Measurements from ENCODE around the gene HDGF.

HDGF gene

DNA sequence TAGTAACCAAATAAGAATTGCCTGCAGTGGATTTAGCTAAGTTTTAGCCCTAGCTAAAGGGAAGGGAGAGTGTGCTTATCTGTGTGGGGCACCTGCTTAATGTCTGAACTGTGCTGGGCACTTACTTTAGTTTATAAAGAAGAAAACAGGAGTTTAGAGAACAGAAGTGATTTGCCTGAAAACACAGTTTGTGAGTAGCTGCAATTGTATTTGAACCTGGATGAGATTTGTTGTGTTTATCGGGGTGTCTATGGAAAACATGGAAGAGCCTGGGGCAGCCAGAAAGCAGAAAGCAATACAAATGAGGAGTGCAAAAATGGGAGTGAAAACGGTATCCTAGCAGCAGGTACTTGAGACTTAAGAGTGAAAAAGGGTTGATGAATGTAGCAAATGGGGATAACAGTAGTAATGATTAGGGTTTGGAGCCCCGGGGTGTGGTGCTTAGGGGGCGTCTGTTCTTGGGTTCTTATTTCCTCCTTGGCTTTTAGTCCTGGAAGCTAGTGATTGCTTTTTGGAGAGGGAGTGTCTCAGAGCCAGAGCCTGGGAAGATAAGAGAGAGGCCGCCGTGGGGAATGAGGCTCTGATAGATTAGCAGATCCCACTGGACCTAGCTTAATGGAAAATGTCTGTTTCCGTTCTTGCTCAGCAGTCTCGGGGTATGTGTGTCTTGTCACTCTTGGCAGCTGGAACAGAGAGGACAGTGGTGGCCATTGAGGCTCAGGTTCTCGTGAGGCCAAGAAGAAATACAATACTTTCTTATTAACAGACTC is 21.4 kb upstream of the HDGF start:
- TF ChIP-seq, protein P1, sequence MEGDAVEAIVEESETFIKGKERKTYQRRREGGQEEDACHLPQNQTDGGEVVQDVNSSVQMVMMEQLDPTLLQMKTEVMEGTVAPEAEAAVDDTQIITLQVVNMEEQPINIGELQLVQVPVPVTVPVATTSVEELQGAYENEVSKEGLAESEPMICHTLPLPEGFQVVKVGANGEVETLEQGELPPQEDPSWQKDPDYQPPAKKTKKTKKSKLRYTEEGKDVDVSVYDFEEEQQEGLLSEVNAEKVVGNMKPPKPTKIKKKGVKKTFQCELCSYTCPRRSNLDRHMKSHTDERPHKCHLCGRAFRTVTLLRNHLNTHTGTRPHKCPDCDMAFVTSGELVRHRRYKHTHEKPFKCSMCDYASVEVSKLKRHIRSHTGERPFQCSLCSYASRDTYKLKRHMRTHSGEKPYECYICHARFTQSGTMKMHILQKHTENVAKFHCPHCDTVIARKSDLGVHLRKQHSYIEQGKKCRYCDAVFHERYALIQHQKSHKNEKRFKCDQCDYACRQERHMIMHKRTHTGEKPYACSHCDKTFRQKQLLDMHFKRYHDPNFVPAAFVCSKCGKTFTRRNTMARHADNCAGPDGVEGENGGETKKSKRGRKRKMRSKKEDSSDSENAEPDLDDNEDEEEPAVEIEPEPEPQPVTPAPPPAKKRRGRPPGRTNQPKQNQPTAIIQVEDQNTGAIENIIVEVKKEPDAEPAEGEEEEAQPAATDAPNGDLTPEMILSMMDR (IDR thresholded peaks at IDR 0.05) = no peak

- TF ChIP-seq, protein P1 (IDR thresholded peaks at IDR 0.05) = no peak
These were observed 20.7 kb upstream of the HDGF start for GRCh38 chr1:156772222-156772621.

DNA sequence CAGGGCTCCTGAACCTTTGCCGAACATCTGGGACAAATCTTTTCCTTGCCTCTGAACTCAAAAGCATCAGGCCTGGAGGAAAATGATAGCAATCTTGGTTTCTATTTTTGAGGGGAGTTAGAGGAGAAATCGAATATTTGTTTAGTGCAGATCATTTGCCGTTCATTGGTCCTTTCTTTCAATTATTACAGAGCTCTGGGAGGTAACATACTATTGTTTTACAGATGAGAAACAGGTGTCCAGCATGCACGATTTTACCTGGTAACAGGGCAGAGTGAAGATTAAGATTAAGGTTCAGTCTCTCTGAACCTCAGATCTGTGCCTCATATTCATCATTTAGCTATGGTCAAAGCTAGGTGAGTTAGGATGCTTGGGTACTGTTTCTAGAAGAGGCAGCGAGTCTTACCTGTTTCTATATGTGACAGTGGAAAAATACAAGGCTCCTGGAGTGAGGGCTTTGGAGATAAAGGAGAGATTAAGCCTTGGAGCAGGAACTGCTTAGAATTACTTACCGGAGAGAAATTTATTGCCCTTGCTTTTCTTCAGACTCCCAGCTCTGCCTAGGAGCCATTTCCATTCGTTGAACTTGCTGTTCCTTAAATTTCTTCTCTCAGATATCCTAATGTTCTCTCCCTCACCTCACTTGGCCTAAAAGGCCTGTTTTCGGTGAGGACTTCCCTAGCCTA is 17.3 kb upstream of the HDGF start:
- TF ChIP-seq, protein P1 (IDR thresholded peaks at IDR 0.05) = no peak

DNA sequence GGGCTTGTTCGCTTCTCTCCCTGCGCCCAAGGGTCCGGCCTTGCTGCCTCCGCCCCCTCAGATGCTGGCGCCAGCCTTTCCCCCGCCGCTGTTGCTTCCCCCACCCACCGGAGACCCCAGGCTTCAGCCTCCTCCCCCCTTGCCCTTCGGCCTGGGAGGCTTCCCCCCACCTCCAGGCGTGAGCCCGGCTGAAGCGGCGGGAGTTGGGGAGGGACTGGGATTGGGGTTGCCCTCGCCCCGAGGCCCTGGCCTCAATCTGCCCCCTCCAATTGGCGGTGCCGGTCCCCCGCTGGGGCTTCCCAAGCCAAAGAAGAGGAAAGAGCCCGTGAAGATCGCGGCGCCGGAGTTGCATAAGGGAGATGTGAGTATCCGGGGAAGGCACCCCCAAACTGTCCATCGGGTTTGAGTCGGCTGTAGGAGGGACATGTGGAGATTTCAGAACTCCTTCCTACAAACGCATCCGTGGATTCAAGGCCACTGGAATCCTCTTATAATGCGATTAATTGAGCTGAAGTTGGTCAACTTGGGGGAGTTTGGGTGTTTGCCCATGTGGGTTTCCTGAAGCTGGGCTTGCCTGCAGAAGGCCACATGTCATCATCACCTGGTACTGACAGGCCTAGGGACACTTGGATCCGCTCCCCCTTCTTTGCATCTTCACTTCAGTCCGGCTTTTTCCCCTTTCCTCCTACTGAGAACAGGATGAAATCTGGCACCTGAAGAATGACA is 16.6 kb upstream of the HDGF start:
- TF ChIP-seq, protein P1 (IDR thresholded peaks at IDR 0.05) = no peak

- TF ChIP-seq, protein P1 (IDR thresholded peaks at IDR 0.05) = no peak
These were observed 15.8 kb upstream of the HDGF start, which contains the start of gene PRCC for GRCh38 chr1:156767101-156767878. Gene PRCC (plus strand): TSS chr1:156767535. CDS start chr1:156767772, 237 bp downstream.

GRCh38 chr1:156766298-156767100 is 15.0 kb upstream of the HDGF start:
- TF ChIP-seq, protein P1 (IDR thresholded peaks at IDR 0.05) = no peak
